Panc1 (cell line): ENCODE results near the gene TMEM271. TPM values are rescaled to one million over a fixed set of nuclear protein-coding genes. Genes with fewer than 3 reads are reported as not detected.
"Not testable (repeated sequence)": the region's sequence is repeated elsewhere in the genome, so short reads cannot be mapped to it uniquely, and the experiment has no call there.

Experiments used
- ATAC-seq: fragments of 200-7000 bp; cut with Tn5 transposase; 2 replicates; pipeline ENCODE4 v1.9.1; 2020; ENCODE audit warnings: mild to moderate bottlenecking, moderate library complexity
- BruUV-seq: library from RNA; stranded (reverse); fragments of 400-500 nt; replicated peaks from 2 replicates; lab custom pipeline; 2021; lab: Mats Ljungman, UMichigan
- CTCF ChIA-PET: fragments of 300-600 bp; sonication (Branson Sonifier 250); formaldehyde crosslinking; loops from one replicate; lab custom pipeline; 2022; ENCODE audit warnings: antibody characterized with exemption; lab: Charles Lee
- POLR2A ChIA-PET: fragments of 300-600 bp; sonication (Branson Sonifier 250); formaldehyde crosslinking; loops from one replicate; lab custom pipeline; 2022; ENCODE audit warnings: antibody characterized with exemption; lab: Charles Lee
- DNase-seq: peaks from one replicate; pipeline ENCODE4 v3.0.0-alpha.2; 2010; ENCODE audit warnings: low read depth, low spot score
- H3K27ac ChIP-seq: 2 replicates; pipeline ENCODE4 v1.5.1; 2011; ENCODE audit warnings: mild to moderate bottlenecking, low read length, inconsistent platforms
- H3K27me3 ChIP-seq: fragments of 200-500 bp; sonication (Bioruptor generic); 2 replicates; pipeline ENCODE4 v1.6.0; 2014; ENCODE audit warnings: low read length, inconsistent platforms; ENCODE audit not compliant: control insufficient read depth, insufficient read depth
- H3K36me3 ChIP-seq: fragments of 200-500 bp; sonication (Bioruptor generic); 2 replicates; pipeline ENCODE4 v1.5.1; 2014; ENCODE audit warnings: inconsistent platforms, mild to moderate bottlenecking, low read length, moderate library complexity; ENCODE audit not compliant: control insufficient read depth, insufficient read depth
- H3K4me1 ChIP-seq: 2 replicates; pipeline ENCODE4 v1.5.1; 2011; ENCODE audit warnings: inconsistent platforms, mild to moderate bottlenecking, low read length, moderate library complexity; ENCODE audit not compliant: control insufficient read depth, insufficient read depth
- H3K4me3 ChIP-seq, 2 experiments: 2 replicates each; pipeline ENCODE4 v1.5.1; 2011 to 2012; ENCODE audit warnings: low read depth in 2 of 2, low read length in 2 of 2, mild to moderate bottlenecking in 2 of 2, inconsistent platforms in 1 of 2, moderate library complexity in 1 of 2
- H3K9me3 ChIP-seq: fragments of 200-500 bp; sonication (Bioruptor generic); 2 replicates; pipeline ENCODE4 v1.5.1; 2014; ENCODE audit warnings: low read depth, mild to moderate bottlenecking, inconsistent platforms, low read length, moderate library complexity; ENCODE audit not compliant: control insufficient read depth, insufficient read depth
- POLR2AphosphoS5 ChIP-seq: IDR thresholded peaks from 2 replicates; pipeline ENCODE4 v1.6.1; 2012; ENCODE audit warnings: mild to moderate bottlenecking, low read depth, low read length, moderate library complexity
- SIN3A ChIP-seq: IDR thresholded peaks from 2 replicates; pipeline ENCODE4 v1.6.1; 2012; ENCODE audit warnings: low read depth, mild to moderate bottlenecking, low read length, moderate library complexity, borderline replicate concordance; ENCODE audit not compliant: insufficient read depth
- TCF7L2 ChIP-seq: IDR thresholded peaks from 2 replicates; pipeline ENCODE4 v1.6.1; 2011; ENCODE audit warnings: mild to moderate bottlenecking, low read depth, low read length, inconsistent platforms
- in situ Hi-C: cut with HindIII; loops from 2 replicates; pipeline ENCODE4 v1.10.0; 2016; ENCODE audit warnings: low sequenced_read_pairs, low pct_unique_long_range_greater_than_20kb
- intact Hi-C: fragments of 100-400 bp; cut with micrococcal nuclease; formaldehyde crosslinking; loops from one replicate; pipeline ENCODE4 v1.10.0; 2022; ENCODE audit not compliant: unreplicated experiment
- total RNA-seq: library from RNA; stranded (reverse); gene quantifications from one replicate; pipeline ENCODE4 v1.2.1, GENCODE V29; 2021; ENCODE audit not compliant: unreplicated experiment
- TF ChIP-seq, protein P1 (sequence below), 2 experiments: IDR thresholded peaks; 2 replicates each; pipeline ENCODE4 v1.6.1; 2011 to 2012; ENCODE audit warnings: low read depth in 2 of 2, control low read depth in 1 of 2, low read length in 1 of 2, mild to moderate bottlenecking in 1 of 2, moderate library complexity in 1 of 2; ENCODE audit not compliant: insufficient read depth in 1 of 2
- TF ChIP-seq, protein P2 (sequence below): fragments of 450-650 bp; IDR thresholded peaks from 2 replicates; pipeline ENCODE4 v1.5.1; 2017; ENCODE audit warnings: mild to moderate bottlenecking

Gene TMEM271
- total RNA-seq, 1 experiment from 2014 or later = not detected

DNA sequence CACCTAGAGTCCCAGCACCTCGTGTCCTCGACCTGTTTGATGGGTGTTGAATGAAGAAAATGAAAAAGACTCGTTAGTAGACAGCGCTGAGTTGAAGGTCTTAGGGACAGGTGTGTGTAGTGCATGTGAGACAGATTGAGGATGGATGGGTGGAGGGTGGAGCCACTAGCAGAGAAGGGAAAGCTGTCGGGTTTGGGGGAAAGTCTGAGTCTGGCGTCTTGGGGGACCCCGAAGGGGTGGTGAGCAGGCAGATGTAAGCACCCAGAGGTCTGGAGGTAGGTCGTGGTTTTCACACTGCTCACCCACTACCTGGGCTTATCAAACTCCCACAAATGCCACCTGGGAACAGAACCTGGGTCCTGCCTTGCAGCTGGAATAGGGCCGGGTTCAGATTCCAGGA lies 16.0 kb downstream of the TMEM271 start:
- ATAC-seq (no peak), DNase-seq (no peak)
- TF ChIP-seq TCF7L2 (no peak), POLR2AphosphoS5 (no peak), SIN3A (no peak)
- TF ChIP-seq, protein P1, sequence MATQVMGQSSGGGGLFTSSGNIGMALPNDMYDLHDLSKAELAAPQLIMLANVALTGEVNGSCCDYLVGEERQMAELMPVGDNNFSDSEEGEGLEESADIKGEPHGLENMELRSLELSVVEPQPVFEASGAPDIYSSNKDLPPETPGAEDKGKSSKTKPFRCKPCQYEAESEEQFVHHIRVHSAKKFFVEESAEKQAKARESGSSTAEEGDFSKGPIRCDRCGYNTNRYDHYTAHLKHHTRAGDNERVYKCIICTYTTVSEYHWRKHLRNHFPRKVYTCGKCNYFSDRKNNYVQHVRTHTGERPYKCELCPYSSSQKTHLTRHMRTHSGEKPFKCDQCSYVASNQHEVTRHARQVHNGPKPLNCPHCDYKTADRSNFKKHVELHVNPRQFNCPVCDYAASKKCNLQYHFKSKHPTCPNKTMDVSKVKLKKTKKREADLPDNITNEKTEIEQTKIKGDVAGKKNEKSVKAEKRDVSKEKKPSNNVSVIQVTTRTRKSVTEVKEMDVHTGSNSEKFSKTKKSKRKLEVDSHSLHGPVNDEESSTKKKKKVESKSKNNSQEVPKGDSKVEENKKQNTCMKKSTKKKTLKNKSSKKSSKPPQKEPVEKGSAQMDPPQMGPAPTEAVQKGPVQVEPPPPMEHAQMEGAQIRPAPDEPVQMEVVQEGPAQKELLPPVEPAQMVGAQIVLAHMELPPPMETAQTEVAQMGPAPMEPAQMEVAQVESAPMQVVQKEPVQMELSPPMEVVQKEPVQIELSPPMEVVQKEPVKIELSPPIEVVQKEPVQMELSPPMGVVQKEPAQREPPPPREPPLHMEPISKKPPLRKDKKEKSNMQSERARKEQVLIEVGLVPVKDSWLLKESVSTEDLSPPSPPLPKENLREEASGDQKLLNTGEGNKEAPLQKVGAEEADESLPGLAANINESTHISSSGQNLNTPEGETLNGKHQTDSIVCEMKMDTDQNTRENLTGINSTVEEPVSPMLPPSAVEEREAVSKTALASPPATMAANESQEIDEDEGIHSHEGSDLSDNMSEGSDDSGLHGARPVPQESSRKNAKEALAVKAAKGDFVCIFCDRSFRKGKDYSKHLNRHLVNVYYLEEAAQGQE (IDR thresholded peaks at IDR 0.05; ENCODE audit: insufficient read depth in 1 of 2, low read depth in 2 of 2, low read length in 1 of 2) = no peak
- TF ChIP-seq, protein P2, sequence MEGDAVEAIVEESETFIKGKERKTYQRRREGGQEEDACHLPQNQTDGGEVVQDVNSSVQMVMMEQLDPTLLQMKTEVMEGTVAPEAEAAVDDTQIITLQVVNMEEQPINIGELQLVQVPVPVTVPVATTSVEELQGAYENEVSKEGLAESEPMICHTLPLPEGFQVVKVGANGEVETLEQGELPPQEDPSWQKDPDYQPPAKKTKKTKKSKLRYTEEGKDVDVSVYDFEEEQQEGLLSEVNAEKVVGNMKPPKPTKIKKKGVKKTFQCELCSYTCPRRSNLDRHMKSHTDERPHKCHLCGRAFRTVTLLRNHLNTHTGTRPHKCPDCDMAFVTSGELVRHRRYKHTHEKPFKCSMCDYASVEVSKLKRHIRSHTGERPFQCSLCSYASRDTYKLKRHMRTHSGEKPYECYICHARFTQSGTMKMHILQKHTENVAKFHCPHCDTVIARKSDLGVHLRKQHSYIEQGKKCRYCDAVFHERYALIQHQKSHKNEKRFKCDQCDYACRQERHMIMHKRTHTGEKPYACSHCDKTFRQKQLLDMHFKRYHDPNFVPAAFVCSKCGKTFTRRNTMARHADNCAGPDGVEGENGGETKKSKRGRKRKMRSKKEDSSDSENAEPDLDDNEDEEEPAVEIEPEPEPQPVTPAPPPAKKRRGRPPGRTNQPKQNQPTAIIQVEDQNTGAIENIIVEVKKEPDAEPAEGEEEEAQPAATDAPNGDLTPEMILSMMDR = no peak
- in situ Hi-C loops (no loop called here), intact Hi-C loops (no loop called here)
- POLR2A ChIA-PET = no interaction called here
- no peak overlapping the region for H3K4me3 ChIP-seq
- no peaks in the 10 kb centered on the region for H3K27me3 ChIP-seq
- H3K36me3 ChIP-seq = no peaks in the 10 kb centered on the region
- BruUV-seq = no TSS peak
- no peak overlapping the region for H3K27ac ChIP-seq
- no peaks in the 10 kb centered on the region for H3K9me3 ChIP-seq
- H3K4me1 ChIP-seq = no peaks in the 10 kb centered on the region
- CTCF ChIA-PET = no interaction called here

DNA sequence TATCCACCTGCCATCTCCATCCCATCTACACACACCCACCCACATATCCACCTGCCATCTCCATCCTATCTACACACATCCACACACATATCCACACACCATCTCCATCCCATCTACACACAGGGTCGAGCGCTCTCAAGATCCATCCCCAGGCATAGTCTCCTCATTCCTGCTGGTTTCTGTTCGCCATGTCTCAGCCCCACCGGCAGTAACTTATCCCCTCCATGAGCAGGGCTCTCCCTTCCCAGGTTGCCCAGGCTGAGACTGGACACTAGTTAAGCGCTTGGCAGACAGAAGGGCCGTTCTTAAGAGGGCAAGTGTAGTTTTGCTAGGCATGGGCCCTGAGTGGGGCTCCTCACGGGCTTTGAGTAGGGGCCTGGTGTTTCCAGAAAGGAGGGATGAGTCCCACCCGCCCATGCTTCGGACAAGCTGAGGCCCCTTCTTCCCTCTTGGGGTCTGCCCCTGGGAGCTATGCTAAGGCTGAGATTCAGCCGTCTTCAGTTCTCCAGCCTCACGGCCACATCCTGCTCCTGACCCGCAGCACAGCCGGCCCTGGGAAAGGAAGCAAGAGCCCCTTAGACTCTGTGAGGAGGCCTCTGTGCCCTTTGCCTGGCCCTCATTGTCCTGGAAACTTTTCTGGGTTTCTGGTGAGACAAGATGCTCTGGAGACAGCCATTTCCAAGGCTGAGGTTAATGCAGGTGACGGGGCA lies 20.4 kb downstream of the TMEM271 start:
- TF ChIP-seq, protein P1 (IDR thresholded peaks at IDR 0.05; ENCODE audit: insufficient read depth in 1 of 2, low read depth in 2 of 2, low read length in 1 of 2) = no peak
- TF ChIP-seq, protein P2 = no peak
- no peak for TF ChIP-seq POLR2AphosphoS5
- TF ChIP-seq SIN3A = no peak
- TF ChIP-seq TCF7L2 = no peak
- no peak for ATAC-seq
- DNase-seq = no peak
- Histone ChIP-seq H3K27ac (no peak overlapping the region), H3K4me1 (no peaks in the 10 kb centered on the region), H3K36me3 (no peaks in the 10 kb centered on the region), H3K4me3 (no peak overlapping the region), H3K9me3 (no peaks in the 10 kb centered on the region), H3K27me3 (no peaks in the 10 kb centered on the region; the same call in 1 of the 2 replicates)
- POLR2A ChIA-PET = no interaction called here
- in situ Hi-C loops (no loop called here), intact Hi-C loops (no loop called here)
- CTCF ChIA-PET = no interaction called here
- no TSS peak for BruUV-seq

DNA sequence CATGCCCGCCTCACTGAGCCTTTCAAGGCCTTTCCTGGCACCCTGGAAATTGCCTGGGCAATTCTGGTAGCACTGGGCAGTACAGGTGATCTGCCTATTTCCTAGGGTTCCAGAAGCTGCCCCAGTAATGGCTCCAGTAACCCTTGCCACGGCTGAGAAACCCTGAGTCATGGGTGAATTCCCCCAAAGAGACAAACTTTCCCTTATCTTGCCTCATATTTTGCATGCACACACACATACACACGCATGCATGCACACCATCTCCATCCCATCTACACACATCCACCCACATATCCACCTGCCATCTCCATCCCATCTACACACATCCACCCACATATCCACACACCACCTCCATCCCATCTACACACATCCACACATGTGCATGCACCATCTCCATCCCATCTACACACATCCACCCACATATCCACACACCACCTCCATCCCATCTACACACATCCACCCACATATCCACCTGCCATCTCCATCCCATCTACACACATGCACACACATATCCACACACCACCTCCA lies 21.2 kb downstream of the TMEM271 start:
- in situ Hi-C loops, BruUV-seq: not testable (repeated sequence)

More for the DNA sequence above, 21.2 kb downstream of the TMEM271 start:
- CTCF ChIA-PET, H3K4me1 ChIP-seq, H3K27ac ChIP-seq, POLR2A ChIA-PET, ATAC-seq, H3K36me3 ChIP-seq, H3K4me3 ChIP-seq, intact Hi-C loops, DNase-seq, H3K27me3 ChIP-seq, H3K9me3 ChIP-seq: not testable (repeated sequence)
